C4-2B (cell line): ENCODE data around the gene PITPNM3.

Source experiments
- H3K27ac ChIP-seq: fragments of 450-650 bp; 2 replicates; pipeline ENCODE4 v1.5.1; 2017
- ZFX ChIP-seq: fragments of 450-650 bp; IDR thresholded peaks from 2 replicates; pipeline ENCODE4 v1.6.1; 2017
- TF ChIP-seq, protein P1 (sequence below): fragments of 450-650 bp; conservative IDR thresholded peaks from 2 replicates; pipeline ENCODE4 v1.5.1; 2017; ENCODE audit warnings: mild to moderate bottlenecking

Gene PITPNM3

DNA sequence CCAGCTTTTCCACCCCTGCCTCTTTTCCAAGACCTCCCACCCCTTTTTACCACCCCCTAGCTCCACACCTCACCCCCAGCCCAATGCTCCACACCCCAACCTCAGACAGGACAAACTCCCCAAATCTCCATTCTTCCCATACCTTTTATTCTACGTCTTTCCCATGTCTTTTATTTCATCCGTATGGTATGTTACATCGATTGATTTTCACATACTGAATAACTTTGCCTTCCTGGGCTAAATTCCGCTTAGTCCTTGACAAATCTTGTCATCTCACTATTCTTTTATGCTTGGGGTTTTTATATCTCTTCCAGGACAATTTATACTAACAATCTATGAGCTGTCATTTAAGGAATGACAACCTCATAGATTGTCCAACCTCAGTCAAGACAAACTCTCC lies 46.4 kb downstream of the PITPNM3 start:
- TF ChIP-seq, protein P1, sequence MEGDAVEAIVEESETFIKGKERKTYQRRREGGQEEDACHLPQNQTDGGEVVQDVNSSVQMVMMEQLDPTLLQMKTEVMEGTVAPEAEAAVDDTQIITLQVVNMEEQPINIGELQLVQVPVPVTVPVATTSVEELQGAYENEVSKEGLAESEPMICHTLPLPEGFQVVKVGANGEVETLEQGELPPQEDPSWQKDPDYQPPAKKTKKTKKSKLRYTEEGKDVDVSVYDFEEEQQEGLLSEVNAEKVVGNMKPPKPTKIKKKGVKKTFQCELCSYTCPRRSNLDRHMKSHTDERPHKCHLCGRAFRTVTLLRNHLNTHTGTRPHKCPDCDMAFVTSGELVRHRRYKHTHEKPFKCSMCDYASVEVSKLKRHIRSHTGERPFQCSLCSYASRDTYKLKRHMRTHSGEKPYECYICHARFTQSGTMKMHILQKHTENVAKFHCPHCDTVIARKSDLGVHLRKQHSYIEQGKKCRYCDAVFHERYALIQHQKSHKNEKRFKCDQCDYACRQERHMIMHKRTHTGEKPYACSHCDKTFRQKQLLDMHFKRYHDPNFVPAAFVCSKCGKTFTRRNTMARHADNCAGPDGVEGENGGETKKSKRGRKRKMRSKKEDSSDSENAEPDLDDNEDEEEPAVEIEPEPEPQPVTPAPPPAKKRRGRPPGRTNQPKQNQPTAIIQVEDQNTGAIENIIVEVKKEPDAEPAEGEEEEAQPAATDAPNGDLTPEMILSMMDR: no peak
- no peak overlapping the region for H3K27ac ChIP-seq

DNA sequence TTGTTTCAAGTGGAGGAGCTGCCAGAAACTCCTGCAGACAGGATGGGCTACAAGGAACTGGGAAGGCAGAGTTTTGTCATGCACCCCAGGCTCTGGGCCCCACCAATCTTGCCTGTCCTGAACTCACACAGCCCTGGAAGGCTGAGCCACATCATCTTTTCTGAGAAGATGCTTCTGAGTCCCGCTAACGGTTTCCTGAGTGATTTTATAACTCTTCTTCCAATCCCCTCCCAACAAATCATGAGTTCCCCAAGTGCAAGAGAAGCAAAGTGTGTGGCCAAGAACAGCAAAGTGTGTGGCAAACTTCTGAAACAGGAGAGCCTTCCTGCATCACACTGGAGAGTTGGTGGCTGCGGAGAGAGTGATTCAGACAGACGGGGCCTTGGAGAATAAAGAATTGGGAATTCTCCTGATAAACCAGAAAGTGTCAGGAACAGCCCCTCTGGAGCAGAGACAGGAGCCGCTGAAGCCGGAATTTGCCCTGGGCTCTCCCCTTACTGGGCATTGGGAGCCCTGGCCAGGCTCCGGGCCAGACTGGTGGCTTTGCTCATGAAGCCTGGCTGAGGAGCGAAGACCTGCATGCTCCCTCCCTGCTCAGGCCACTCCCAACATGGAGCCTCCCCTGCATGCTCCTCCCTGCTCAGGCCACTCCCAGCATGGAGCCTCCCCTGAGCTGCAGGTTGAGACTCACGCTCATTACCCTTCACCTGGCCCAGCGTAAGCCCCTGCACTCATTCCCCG lies 47.2 kb downstream of the PITPNM3 start:
- no peak overlapping the region for H3K27ac ChIP-seq

DNA sequence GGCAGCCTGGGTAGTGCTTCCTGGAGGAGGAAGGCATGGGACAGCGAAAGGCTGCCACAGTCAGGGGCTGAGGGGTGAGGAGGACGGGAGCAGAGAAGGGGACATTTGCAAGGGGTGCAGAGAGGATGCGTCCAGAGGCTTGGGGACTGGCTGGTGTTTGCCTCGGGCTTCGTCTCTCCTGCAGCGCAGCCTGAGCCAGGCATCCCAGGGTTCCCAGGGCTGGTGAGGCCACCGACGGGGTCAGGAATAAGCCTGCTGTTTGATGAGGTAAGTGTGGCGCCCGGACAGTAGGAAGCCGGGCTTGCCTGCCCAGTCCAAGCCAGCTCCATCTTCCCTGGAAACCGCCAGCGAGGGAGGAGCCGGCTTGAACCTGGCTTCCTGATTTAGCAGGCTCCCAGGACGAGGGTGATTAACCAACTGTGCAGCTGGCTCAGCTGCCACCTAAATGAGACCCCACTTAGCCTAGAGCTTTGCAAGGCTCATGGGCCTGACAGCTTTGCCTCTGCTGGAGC lies 47.8 kb downstream of the PITPNM3 start:
- TF ChIP-seq, protein P1: no peak
- TF ChIP-seq ZFX: no peak
- no peak overlapping the region for H3K27ac ChIP-seq

More for the DNA sequence above, 47.2 kb downstream of the PITPNM3 start:
- no peak for TF ChIP-seq ZFX
- TF ChIP-seq, protein P1: no peak

DNA sequence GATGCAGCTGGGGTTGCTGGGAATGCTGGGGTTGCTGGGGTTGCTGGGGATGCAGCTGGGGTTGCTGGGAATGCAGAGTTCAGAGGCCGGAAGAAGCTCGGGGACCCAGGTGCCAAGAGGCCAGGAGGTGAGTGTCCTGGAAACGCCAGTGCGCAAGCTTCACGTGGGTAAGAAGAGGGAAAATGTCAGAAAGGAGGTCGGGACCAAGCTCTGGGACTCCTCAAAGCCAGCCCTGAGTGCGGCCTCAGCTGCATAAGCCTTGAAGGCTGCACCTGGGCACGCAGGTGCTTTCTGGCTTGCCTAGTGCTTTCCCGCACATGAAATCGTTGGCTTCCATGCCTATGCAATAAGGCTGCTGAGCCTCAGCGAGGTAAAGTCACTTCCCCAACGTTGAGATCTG lies 48.3 kb downstream of the PITPNM3 start:
- H3K27ac ChIP-seq: no peak overlapping the region

DNA sequence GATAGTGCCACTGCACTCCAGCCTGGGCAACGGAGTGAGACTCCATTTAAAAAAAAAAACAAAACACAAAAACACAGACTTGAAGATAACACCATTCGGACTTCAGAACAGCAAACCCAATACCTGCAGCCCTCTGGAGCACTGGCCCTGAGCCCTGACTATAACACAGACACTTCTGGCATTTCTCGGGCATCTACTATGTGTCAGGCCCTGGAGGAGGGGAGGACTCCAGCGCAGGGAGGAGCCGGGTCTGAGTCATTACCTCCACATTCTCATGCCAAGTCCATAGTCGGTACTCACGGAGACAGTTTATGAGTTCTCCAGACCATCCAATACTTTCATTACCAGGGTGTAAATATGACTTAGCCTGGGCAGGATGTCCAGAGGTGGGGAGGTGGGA lies 48.8 kb downstream of the PITPNM3 start:
- no peak overlapping the region for H3K27ac ChIP-seq
- TF ChIP-seq, protein P1: no peak
- no peak for TF ChIP-seq ZFX

More for the DNA sequence above, 48.3 kb downstream of the PITPNM3 start:
- TF ChIP-seq, protein P1: no peak
- TF ChIP-seq ZFX: no peak

DNA sequence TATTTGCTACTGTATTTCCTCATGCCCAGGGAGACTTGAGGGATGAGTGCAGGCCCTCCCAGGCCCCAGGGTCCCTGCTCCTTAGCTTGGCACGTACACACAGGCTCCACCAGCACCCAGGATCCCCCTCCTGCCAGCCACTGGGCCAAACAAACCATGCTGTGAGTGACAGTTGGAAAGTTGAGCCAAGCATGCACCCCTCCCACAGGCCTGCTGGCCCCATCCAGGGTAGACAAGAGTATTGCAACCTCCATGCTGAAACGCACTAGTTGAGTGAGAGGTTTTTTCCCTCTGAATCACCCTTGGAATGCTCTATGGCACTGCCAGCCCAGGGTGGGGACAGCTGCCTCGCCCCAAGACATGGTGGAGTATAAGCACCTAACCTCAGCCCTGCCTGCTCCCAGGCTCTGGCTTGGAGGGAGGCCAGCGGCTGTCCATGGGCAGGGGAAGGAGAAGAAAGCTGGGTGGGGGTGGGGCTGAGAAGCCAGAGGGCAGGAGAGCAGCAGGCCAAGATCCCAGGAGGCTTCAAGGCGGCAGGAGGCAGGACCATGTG lies 49.6 kb downstream of the PITPNM3 start:
- no peak overlapping the region for H3K27ac ChIP-seq
- TF ChIP-seq, protein P1: no peak
- TF ChIP-seq ZFX: no peak

DNA sequence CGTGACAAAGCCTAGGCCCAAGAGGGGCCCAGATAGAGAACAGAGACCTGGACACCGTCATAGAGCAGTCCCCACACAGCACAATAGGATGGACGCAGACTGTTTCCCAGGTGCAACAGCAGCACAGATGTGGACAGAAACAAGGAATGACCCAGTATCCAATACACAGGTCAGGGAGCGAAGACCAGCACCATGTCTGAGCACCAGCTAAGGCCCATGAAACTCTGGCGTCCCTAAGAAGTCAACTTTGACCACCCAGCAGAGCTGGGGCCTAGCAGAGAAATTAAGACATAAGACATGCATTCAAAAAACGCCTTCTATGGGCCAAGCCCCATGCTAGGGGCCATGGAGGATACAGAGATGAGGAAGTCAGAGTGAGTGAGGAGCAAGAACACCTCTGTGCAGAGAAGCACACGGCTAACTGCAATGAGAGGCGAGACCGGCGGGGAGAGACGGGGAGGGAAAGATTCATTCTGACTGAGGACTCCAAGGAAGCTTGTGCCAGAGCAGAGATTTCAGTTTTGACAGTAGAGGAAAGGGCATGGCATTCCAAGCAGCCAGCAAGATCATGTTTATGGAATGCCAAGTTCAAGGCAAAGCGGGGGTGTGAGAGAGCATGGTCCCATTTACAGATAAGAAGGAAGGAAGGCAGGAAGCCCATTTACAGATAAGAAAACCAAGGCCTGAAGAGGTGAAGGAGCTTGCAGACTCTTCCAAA lies 50.8 kb downstream of the PITPNM3 start:
- TF ChIP-seq, protein P1: no peak
- no peak for TF ChIP-seq ZFX
- no peak overlapping the region for H3K27ac ChIP-seq
